ENCODE measurements around the gene KCNH1.

GRCh38 chr1:210949489-210949888 is 184.5 kb downstream of the KCNH1 start:
- TF ChIP-seq, protein P1, sequence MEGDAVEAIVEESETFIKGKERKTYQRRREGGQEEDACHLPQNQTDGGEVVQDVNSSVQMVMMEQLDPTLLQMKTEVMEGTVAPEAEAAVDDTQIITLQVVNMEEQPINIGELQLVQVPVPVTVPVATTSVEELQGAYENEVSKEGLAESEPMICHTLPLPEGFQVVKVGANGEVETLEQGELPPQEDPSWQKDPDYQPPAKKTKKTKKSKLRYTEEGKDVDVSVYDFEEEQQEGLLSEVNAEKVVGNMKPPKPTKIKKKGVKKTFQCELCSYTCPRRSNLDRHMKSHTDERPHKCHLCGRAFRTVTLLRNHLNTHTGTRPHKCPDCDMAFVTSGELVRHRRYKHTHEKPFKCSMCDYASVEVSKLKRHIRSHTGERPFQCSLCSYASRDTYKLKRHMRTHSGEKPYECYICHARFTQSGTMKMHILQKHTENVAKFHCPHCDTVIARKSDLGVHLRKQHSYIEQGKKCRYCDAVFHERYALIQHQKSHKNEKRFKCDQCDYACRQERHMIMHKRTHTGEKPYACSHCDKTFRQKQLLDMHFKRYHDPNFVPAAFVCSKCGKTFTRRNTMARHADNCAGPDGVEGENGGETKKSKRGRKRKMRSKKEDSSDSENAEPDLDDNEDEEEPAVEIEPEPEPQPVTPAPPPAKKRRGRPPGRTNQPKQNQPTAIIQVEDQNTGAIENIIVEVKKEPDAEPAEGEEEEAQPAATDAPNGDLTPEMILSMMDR (IDR thresholded peaks at IDR 0.05), result no peak
- no peak for TF ChIP-seq POLR2A (IDR thresholded peaks at IDR 0.05)

Measured in testis (tissue), 2 donors.